OCI-LY3 (cell line): ENCODE measurements around the gene PIEZO2.

Source experiments
- EZH2phosphoT487 ChIP-seq: fragments of 200-600 bp; shearing (Covaris generic); IDR thresholded peaks from 2 replicates; pipeline ENCODE4 v1.6.1; 2018; ENCODE audit warnings: antibody characterized with exemption, mixed run types, low read depth
- TF ChIP-seq, protein P1 (sequence below): fragments of 200-600, 300-600 bp; sonication (generic); IDR thresholded peaks from 2 replicates; pipeline ENCODE4 v1.5.1; 2014; ENCODE audit warnings: antibody characterized with exemption, low read length, low read depth

DNA sequence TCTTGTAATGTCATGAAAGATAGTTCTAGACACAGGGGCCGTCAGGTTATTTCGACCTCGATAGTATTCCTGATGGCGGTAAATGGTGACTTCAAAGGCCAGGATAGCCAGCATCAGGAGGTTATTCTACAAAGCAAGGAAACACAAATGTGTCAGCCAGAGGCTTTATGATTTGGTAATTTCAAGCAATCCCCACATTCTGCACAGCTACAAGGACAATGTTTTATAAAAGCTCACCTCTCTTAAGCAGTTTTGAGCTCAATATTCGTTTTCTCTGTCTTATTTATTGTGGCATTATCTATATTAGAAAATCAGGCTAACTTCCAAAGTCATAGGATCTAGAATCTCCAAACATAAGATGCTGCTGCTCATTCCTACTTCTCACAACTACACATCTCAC is 388.4 kb downstream of the PIEZO2 start:
- TF ChIP-seq, protein P1, sequence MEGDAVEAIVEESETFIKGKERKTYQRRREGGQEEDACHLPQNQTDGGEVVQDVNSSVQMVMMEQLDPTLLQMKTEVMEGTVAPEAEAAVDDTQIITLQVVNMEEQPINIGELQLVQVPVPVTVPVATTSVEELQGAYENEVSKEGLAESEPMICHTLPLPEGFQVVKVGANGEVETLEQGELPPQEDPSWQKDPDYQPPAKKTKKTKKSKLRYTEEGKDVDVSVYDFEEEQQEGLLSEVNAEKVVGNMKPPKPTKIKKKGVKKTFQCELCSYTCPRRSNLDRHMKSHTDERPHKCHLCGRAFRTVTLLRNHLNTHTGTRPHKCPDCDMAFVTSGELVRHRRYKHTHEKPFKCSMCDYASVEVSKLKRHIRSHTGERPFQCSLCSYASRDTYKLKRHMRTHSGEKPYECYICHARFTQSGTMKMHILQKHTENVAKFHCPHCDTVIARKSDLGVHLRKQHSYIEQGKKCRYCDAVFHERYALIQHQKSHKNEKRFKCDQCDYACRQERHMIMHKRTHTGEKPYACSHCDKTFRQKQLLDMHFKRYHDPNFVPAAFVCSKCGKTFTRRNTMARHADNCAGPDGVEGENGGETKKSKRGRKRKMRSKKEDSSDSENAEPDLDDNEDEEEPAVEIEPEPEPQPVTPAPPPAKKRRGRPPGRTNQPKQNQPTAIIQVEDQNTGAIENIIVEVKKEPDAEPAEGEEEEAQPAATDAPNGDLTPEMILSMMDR = no peak
- TF ChIP-seq EZH2phosphoT487 = no peak
